Stimulated activated CD4-positive, alpha-beta T cell treated with anti-CD3 and anti-CD28 coated beads, Interleukin-2, amount 100 ng/mL, for 4 hours (primary cell): ENCODE results near the gene PAM.
"Not testable (repeated sequence)": the region's sequence is repeated elsewhere in the genome, so short reads cannot be mapped to it uniquely, and the experiment has no call there.

Experiments used
- DNase-seq: peaks from one replicate; pipeline ENCODE4 v3.0.0-alpha.2; 2020; ENCODE audit warnings: low read depth

The PAM gene

DNA sequence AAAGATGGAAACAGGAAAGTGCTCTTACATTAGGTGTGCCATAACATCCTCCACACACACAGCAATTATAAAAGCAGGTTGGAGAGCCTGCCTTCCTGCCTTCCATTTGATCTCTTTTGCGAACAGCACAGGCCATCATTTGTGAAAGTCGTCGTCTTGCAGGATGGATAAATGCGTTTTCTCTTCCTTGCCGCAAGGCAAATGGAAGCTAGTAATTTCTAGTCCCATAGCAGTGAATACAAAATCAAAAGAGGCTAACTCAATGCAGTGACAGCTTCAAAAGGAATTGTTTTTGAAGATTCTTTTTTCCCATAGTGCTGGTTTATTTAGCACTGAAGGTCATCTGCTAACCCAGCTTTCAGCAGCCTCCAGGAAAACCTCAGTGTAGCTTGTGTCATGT lies 186.0 kb downstream of the PAM start:
- no peak for DNase-seq

DNA sequence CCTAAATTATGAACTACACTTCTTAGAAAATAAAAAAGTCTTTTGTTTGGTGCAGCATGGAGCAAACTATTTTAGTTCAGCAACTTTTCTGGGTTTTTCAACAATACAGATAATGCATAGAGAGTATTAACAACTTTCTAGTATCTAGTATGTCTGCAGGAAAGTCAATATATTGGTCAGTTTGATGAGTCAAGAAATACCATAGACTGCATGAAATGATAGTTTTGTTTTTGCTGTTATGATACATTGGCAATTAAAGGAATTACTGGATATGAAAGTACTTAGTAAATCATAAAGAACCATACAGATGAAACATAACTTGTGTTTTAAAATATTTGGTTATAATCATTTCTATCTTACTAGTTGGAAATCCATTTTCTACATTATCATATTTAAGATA lies 191.3 kb downstream of the PAM start:
- DNase-seq, result no peak

DNA sequence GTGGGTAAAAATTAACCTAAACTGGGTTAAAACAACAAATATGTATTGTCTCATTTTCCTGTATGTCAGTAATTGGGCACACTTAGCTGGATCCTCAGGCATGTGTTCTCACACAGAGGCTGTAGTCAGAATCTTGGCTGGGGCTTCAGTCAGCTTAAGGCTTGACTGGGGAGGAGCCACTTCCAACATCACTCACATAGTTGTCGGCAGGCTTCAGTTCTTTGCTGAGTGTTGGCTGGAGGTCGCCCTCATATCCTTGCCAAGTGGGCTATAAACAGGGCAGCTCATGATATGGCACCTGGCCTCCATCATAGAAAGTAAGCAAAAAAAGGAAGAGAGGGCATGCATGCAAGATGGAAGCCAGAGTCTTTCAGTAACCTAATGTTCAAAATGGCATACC lies 191.9 kb downstream of the PAM start:
- DNase-seq, result no peak

DNA sequence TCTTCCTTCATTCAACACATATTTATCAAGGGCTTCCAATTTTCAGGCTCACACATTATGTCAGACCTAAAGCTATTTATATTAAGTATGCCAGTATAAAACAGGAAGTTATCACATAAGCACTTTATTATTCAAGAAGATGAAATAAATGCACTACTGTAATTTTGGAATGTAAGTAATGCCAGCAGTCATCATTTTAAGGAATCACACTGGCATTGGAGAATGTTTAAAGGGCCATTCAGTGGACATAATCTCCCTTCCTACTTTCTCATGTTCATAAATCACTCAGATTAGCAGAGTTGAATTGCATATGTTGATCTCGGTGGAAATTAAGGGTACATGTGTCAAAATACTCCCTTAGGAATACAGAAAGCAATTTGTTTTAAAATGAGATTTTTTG lies 200.4 kb downstream of the PAM start:
- no peak for DNase-seq

DNA sequence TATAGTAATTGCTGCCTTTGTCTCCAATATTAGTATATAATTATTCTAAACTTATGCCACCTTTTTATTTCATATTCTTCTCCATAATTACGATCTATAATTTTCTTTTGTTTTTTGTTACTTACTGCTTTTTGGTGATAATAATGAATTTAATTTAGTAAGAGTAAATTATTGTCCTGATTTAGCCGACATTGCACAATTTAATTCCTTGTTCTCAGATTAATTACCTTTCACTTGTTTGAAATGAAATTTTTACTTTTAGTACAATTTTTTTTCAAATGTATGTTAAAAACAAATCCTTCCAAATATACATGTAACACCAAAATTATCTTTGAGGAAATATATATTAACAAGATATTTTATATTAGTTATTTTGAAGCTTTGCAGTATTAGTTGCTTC lies 201.5 kb downstream of the PAM start:
- no peak for DNase-seq

DNA sequence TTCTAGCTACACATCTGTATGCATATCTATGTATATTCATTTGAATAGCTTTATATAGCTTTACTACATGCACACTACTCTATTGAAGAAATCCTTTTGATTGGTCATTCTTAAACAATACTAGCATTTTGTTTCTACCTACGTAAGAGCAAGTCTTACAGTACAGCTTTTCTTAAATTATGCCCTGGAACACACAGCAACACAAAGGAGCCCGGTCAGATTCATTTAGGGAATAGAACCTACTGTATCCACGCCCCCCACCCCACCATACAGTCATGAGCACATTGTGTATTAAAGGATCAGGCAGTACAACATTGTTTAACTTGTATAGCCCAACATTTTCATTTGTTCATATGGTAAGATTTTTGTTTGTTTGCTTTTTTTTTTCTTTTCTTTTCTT lies 202.0 kb downstream of the PAM start:
- DNase-seq, result no peak

DNA sequence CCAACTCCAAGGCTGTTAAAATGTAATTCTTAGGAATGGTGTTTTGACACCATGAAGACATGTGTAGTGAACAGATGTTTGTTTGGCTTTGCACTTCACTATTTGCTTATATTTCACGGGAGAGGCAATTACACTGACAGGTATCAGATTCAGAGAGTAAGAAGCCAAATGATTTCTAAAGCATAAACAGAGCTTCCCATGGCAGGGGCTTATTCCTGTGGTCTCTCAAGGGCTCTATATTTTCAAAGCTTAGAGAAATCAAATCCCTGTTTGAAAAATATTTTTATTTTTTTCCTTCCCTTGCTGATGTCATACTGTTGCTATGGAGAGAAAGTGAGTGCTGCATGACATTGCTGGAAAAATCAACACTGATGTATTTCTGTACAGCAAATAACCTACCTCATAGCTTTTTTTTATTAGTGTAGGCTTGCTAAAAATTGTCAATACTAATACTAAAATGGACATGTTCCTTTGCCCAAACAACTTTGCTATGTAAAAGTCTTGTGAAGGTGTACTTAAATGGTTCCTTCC lies 203.4 kb downstream of the PAM start:
- DNase-seq, result no peak

DNA sequence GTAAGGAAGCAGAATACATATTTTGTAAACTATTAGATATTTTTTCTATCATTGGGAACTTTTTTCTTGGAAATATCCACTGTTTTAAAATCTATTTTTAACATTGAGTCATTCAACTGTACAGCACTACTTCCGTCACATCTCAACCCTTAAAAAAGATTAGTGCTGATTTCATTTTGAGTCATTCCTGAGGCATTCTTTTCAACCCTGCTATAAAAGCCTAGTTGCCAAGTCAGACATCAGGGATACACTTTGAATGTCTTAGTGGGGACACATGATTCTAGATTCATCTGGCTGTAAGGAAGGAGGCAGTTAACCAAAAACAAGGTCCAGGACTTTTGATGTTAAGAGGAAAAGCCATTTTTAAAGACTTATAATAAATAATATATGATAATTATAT lies 203.9 kb downstream of the PAM start:
- DNase-seq, result no peak

DNA sequence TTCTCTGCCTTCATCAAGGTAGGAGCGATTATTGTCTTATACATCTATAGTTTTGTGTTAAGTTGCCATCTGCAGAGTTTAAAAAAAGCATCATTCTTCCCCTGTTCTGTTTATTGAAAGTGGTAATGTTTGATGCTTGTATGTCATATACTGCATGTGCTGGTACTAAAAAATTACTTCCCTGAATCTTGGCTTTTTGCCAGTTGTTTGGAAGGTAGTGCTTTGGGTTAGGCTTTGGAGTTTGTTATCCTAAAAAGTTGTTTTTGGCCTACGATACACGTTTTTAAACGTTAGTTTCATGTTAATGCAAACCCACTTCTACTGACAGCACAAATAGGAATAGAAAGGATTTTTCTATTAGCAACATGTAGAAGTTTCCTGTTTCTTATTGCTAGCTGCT lies 206.6 kb downstream of the PAM start:
- no peak for DNase-seq

DNA sequence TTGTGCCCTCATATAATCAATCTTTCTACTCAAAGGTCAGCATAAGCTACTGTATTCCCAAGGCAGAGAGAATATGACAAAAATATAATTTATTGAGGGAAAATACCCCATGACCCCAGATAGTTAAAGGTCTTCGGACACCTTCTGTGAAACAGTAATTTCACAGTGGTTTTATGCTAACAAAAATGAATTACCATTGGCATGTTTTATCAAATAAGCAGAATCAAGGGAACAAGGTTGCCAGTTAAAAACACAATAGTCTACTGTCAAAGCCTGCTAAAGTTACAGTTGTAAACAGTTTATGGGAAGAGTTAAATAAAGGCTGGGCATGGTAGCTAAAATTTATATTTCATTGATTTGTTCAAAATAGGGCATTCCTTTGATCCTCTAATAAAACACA lies 210.5 kb downstream of the PAM start:
- DNase-seq, result no peak

DNA sequence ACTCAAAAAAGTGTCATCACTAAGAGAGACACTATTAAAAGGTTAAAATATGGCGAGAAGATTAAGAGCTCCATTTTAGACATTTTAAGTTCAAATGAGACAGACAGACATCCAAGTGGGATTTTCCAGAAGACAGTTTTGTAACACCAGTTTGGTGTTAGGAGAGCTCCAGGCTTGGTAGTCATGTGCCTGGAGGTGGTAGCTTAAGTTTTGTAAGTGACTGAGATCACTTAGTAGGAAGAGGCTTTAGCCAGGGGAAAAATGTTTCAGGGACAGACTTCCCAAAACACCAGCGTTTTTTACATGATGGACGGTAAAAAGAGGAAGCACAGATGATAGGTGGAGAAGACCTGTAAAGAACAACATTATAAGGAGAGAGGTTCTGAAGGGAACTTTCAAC lies 214.5 kb downstream of the PAM start:
- no peak for DNase-seq

DNA sequence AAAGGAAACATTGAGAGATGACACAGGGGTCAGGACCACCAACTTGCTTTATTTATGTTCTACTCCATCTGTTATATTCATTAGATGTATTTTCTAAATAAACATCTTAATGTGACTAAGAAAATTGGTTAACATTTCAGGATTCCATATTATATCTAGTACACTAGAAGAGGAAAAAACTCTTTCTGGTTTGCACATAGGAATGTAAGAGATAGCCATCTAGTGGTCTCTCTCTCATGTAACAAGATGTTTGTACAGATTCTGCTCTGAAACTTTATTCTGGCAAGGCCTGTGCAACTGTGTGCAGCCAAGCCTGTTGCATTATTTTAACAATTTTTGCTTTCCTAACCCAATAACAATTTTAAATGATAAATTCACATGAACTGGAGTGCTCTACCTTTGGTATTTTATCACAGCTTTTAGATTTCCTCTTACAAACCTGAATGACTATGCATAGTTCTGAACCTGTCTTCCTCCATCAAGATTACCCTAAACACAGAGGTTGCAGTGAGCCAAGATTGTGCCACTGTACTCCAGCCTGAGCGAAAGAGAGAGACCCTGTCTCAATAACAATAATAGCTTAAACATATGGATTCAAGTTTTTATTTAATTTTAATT lies 216.7 kb downstream of the PAM start:
- DNase-seq, result no peak

DNA sequence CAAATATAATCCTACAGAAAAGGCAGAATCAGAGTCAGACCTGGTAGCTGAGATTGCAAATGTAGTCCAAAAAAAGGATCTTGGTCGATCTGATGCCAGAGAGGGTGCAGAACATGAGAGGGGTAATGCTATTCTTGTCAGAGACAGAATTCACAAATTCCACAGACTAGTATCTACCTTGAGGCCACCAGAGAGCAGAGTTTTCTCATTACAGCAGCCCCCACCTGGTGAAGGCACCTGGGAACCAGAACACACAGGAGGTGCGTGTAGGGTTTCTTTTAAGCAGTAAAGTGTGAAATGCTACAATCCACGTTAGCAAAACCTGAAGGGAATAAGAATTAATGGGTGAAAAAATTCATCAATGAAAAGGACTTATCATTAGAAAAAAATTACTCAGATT lies 219.1 kb downstream of the PAM start:
- DNase-seq, result no peak

DNA sequence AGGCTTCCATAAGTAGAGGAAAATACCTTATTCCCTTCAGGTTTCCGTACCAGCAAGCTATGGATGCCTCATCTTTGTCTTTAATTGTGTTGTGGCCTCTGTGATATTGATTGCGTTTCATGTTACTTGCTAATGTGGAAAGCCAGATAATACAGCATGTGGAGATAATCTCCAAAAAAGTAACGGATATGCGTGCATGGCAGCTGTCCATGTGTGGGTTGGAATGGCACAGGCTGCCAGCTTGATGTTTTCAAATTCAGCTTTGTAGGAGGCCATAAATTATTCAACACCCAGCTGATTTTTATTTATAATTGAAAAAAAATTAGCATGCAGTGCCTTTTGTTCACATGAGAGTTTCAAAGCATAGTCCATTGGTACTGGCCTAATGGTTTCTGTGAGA lies 219.9 kb downstream of the PAM start:
- no peak for DNase-seq

DNA sequence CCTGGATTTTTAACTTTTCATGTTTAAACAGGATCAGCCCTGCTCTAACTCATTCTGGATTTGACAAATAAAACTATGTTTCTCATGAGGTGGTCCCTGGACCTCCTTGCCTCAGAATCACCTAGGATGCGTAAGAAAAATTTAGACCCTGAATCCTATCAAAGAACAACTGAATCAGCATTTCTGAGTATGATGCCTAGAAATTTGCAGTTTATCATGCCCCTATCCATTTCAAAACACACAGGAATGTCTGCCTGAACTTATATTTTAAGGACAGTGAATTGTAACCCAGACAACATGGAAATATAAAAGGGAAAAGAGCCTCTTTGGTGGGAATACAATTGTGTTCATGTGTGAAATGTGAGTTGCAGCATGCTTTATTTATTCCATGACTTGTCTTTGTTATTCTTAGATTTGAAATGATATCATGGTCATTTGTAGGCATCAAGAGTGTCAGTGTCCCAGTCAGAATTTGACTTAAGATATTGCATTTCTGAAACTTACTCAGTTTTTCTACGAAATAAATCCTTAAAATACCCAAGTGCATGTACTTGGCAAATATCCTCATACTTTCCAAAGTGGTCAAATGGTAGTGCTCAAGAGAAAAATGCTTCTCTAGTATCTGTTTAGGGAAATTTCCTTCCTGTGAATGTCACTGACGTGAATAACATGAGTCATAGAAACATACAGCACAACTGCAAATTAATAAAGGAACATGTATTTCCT lies 220.5 kb downstream of the PAM start:
- DNase-seq, result no peak

DNA sequence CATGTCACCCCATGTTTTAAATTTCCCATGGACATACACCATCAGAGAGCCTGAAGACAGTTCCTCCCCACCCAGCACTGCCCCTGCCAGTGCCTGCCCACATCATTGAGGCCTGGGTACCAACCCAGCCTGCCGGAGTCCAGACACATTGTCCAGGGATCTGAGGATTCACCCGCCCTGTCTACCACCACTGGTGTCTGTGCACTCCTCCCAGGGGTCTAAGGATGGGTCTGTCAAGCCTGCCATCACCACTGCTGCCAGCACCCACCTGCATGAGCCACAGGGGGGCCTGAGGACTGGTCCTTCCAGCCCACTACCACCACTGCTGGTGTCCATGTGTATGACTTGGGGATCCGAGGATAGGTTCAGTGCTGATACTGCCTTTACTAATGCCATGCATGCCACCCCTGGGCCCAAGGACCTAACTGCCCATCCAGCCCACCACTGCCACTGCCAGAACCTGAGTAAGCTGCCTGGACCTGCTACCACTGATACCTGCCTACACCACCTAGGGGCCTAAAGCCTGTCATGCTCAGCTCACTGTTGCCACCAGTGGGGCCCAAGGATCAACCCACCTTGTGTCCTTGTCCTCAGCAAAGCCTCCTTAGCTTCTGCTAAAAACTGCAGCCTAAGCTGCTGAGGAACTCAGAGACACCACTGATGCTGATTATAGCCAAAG lies 227.0 kb downstream of the PAM start:
- no peak for DNase-seq

DNA sequence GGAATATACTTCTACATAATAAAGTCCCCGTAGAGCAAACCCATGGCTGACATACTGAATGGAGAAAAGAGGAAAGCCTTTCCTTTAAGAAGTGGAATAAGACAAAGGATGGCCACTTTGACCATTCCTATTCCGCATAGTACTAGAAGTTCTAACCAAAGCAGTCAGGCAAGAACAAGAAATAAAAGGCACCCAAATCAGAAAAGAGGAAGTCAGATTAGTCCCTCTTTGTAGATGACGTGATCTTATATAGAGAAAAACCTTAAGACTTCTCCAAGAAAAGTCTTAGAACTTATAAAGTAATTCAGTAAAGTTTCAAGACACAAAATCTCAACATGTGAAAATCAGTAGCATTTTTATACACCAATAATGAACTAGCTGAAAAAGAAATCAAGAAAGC lies 231.0 kb downstream of the PAM start:
- DNase-seq, result no peak

DNA sequence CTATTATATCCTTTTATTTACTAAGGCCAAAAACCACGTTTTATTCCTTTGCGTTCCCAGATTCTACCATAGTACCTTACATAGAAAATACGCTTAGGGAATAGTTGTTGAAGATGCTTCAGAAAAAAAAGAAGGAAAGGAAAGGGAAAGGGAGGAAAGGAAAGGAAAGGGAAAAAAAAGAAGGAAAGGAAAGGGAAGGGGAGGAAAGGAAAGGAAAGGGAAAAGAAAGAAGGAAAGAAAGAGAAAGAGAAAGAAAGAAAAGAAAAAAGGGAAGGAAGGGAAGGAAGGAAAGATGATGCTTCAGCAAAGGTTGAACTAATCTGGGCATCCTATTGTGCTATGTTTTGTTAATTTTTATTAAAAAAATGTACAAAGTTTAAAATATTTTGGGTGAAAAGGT lies 233.4 kb downstream of the PAM start:
- no peak for DNase-seq

DNA sequence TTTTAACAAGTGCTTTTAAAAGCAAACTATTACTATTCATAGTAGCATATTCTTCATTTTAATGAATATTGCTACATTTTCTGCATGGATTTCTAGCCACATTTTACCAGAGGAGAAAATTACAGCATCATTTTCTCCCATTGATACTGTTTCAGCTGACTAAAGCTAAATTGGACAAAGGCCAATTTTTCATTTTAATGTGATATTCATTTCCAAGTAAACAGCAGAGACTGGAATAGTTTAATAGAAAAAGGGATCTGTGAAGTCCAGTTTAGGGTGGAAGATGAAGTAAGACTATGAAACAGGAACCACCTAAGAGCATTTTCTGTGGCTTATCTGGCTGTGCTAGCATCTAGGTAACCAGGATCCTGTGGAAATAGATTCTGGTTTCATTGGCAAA lies 236.7 kb downstream of the PAM start:
- no peak for DNase-seq

DNA sequence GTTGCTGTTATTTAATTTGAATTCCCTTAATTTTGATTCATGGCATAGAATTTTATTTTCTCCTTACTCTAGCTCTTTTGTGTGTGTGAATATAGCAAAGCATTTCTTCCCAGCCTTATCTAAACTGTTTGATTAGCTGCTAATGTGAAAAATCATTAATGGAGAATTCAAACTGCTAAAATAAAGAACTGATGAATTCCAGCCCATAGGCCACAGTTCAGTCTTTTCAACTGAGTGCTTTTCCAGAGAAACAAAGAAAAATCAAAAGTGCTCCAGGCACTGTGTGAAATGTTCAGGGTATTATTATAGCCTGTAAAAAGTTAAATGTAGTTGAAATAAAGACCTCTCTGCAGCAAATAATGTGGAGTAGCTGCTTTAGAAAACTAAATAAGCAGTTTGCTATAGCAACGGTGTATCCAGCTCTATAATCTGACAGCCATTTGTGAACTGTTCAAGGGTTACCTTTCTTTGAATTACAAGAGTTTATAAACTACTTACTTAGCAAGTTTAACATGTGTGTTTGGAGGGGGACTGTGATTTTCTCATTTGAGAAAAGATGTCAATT lies 241.0 kb downstream of the PAM start:
- DNase-seq, result no peak

DNA sequence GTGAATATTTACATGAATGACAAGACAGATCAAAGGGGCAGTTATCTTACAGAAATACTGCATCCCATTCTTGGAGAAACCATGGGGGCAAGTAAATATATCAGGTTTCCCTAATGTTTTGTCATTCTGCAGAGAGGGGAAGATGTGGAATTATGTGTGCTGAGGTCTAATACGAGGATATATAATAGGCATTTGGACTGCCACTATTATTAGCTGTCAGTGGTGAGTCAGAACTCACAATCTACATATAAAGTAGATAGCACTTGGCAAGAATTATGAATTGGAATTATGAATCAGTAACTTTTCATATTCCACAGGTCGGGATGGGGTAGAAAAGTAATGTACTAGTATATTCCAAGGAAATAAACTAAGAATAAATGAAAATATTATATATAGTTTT lies 243.1 kb downstream of the PAM start:
- DNase-seq, result no peak

DNA sequence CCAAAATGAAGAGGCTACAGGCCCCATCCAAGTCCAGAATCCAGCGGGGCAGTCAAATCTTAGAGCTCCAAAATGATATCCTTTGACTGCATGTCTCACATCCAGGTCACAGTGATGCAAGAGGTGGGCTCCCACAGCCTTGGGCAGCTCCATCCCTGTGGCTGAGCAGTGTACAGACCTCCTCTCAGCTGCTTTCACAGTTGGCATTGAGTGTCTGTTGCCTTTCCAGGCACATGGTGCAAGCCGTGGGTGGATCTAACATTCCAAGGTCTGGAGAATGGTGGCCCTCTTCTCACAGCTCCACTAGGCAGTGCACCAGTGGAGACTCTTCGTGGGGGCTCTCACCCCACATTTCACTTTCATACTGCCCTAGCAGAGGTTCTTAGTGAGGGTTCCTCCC lies 244.1 kb downstream of the PAM start:
- no peak for DNase-seq

DNA sequence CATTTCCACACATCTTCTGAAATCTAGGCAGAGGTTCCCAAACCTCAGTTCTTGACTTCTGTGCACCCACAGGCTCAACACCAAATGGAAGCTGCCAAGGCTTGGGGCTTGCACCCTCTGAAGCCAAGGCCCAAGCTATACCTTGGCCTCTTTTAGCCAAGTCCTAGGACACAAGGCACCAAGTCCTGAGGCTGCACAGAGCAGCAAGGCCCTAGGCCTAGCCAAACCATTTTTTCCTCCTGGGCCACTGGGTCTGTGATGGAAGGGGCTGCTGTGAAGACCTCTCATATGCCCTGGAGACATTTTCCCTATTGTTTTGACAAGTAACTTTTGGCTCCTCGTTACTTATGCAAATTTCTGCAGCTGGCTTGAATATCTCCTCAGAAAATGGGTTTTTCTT lies 244.5 kb downstream of the PAM start:
- not testable (repeated sequence) for DNase-seq
